Measurements from ENCODE around the gene KRTAP10-8. TPM values are rescaled to one million over a fixed set of nuclear protein-coding genes. Genes with fewer than 3 reads are reported as not detected.

KRTAP10-8 gene
- total and polyA plus RNA-seq, 2 of the 4 experiments (the other 2 are of a cell fraction): not detected

- Histone ChIP-seq H3K36me3 (ENCODE audit: control insufficient read depth, insufficient read depth, low read length) (no peaks in the 10 kb centered on the region), H3K4ac (ENCODE audit: low read depth, low read length) (no peak overlapping the region), H4K91ac (ENCODE audit: insufficient read depth, low read depth, low read length) (no peak overlapping the region), H2BK120ac (ENCODE audit: low read depth, low read length) (no peak overlapping the region), H4K20me1 (ENCODE audit: insufficient read depth, low read length) (no peaks in the 10 kb centered on the region), H3K4me3 (ENCODE audit: insufficient read depth, low read depth, low read length) (no peak overlapping the region), H3K79me1 (ENCODE audit: low read depth in 1 of 2, low read length in 2 of 2) (no peaks in the 10 kb centered on the region), H2AK9ac (replicated peaks; ENCODE audit: low read depth, low read length, poor library complexity) (no peak overlapping the region), H3K27ac (ENCODE audit: insufficient read depth, low read length) (no peak overlapping the region), H3K27me3 (ENCODE audit: control insufficient read depth, insufficient read depth, low read length) (peaks cover 3% of the 10 kb centered on the region; the same call in 1 of the 2 replicates), H3K9me3 (ENCODE audit: control insufficient read depth, insufficient read depth, low read length) (peaks cover 3% of the 10 kb centered on the region; the same call in 1 of the 2 replicates), H2AFZ (replicated peaks; ENCODE audit: low read length, poor library complexity) (no peak overlapping the region), H3K9ac (ENCODE audit: low read depth, low read length) (no peak overlapping the region), H4K5ac (ENCODE audit: low read depth, low read length) (no peak overlapping the region), H3K9me1 (ENCODE audit: insufficient read depth, low read length) (no peaks in the 10 kb centered on the region), H2BK20ac (ENCODE audit: low read depth, low read length) (no peak overlapping the region), H3K4me1 (ENCODE audit: control insufficient read depth, insufficient read depth, low read length) (no peaks in the 10 kb centered on the region), H2BK5ac (ENCODE audit: low read depth, low read length, poor library complexity, severe bottlenecking) (no peak overlapping the region), H2BK15ac (ENCODE audit: low read depth, low read length) (no peak overlapping the region), H3K56ac (ENCODE audit: extremely low read depth, insufficient read depth, low read length) (no peak overlapping the region), H3K23ac (ENCODE audit: low read depth, low read length) (no peak overlapping the region), H2AK5ac (ENCODE audit: low read depth, low read length) (no peak overlapping the region), H3K14ac (replicated peaks; ENCODE audit: low read depth, low read length) (no peak overlapping the region), H3K4me2 (ENCODE audit: low read depth, low read length) (no peak overlapping the region), H4K8ac (ENCODE audit: low read depth in 2 of 2, low read length in 2 of 2) (no peak overlapping the region), H3K18ac (ENCODE audit: low read depth, low read length) (no peak overlapping the region)
- BruUV-seq (replicated peaks): no TSS peak
- no peak for DNase-seq
- no peak for TF ChIP-seq RFX5 (IDR thresholded peaks at IDR 0.05; ENCODE audit: low read depth, low read length)
- TF ChIP-seq MAZ (IDR thresholded peaks at IDR 0.05; ENCODE audit: borderline replicate concordance, low read depth, low read length): no peak
- TF ChIP-seq NFE2L2 (IDR thresholded peaks at IDR 0.05; ENCODE audit: low read depth, low read length): no peak
- TF ChIP-seq ELK1 (IDR thresholded peaks at IDR 0.05; ENCODE audit: borderline replicate concordance, low read depth, low read length): no peak
- no peak for TF ChIP-seq CEBPB (IDR thresholded peaks at IDR 0.05; ENCODE audit: low read depth, low read length)
- TF ChIP-seq CTCF (conservative IDR thresholded peaks at IDR 0.05; ENCODE audit: low read depth, low read length): no peak
- in situ Hi-C loops (cut with MboI; ENCODE audit: low sequenced_read_pairs) (no loop called here), dilution Hi-C loops (cut with HindIII; ENCODE audit: low sequenced_read_pairs, unreplicated experiment) (no loop called here), intact Hi-C loops (cut with micrococcal nuclease) (loop anchor here (1.0 kb wide), 1 partner anchor 174 kb away; no protein-coding TSS in a partner anchor)
- ChIA-PET POLR2A (ENCODE audit: unreplicated experiment) (no interaction called here), CTCF (interaction anchor here (0.7 kb wide), 1 partner anchor 52 kb away, joined by 3 read pairs; no protein-coding TSS in a partner anchor)
- no peak for ATAC-seq (ENCODE audit: low read depth)
- WGBS, 2 experiments (ENCODE audit: extremely low coverage in 2 of 2, insufficient read length in 1 of 2): 70% methylated on average over 2 of the region's 3 CpGs; no CpG with 5 or more reads in 1 of the 2 experiments
Observed at GRCh38 chr21:44618909-44619308, 7.0 kb downstream of the KRTAP10-8 start.

Data from IMR-90 (cell line).